IMR-90 (cell line): ENCODE results near the gene TXNRD1.

Experiments used
- BHLHE40 ChIP-seq: fragments of 150-350 bp; IDR thresholded peaks from 2 replicates; pipeline ENCODE4 v1.6.1; 2016; ENCODE audit warnings: mild to moderate bottlenecking, low read depth, low read length
- CEBPB ChIP-seq: IDR thresholded peaks from 2 replicates; pipeline ENCODE4 v1.6.1; 2012; ENCODE audit warnings: low read depth, low read length, improper control_type of control experiment
- CTCF ChIP-seq: conservative IDR thresholded peaks from 2 replicates; pipeline ENCODE4 v1.5.1; 2012; ENCODE audit warnings: mild to moderate bottlenecking, low read depth, low read length, improper control_type of control experiment
- FOS ChIP-seq: fragments of 150-350 bp; IDR thresholded peaks from 2 replicates; pipeline ENCODE4 v1.6.1; 2016; ENCODE audit warnings: low read depth, low read length
- MAFK ChIP-seq: IDR thresholded peaks from 2 replicates; pipeline ENCODE4 v1.6.1; 2012; ENCODE audit warnings: low read depth, low read length, improper control_type of control experiment
- MAZ ChIP-seq: IDR thresholded peaks from 2 replicates; pipeline ENCODE4 v1.6.1; 2012; ENCODE audit warnings: low read depth, mild to moderate bottlenecking, low read length, improper control_type of control experiment, moderate library complexity, borderline replicate concordance
- MXI1 ChIP-seq: IDR thresholded peaks from 2 replicates; pipeline ENCODE4 v1.6.1; 2012; ENCODE audit warnings: low read depth, mild to moderate bottlenecking, low read length, moderate library complexity, borderline replicate concordance
- POLR2A ChIP-seq: IDR thresholded peaks from 2 replicates; pipeline ENCODE4 v1.6.1; 2012; ENCODE audit warnings: mild to moderate bottlenecking, low read depth, low read length
- RAD21 ChIP-seq: IDR thresholded peaks from 2 replicates; pipeline ENCODE4 v1.6.1; 2012; ENCODE audit warnings: low read length, improper control_type of control experiment
- SMC3 ChIP-seq: fragments of 150-350 bp; IDR thresholded peaks from 2 replicates; pipeline ENCODE4 v1.6.1; 2016; ENCODE audit warnings: low read depth, mild to moderate bottlenecking, antibody characterized with exemption, low read length, moderate library complexity
- USF2 ChIP-seq: fragments of 150-350 bp; IDR thresholded peaks from 2 replicates; pipeline ENCODE4 v1.6.1; 2017; ENCODE audit warnings: mild to moderate bottlenecking, antibody characterized with exemption, low read length, low read depth

- TF ChIP-seq FOS (no peak), CTCF (no peak), SMC3 (no peak), POLR2A (no peak), RAD21 (no peak), USF2 (no peak), BHLHE40 (no peak), MAZ (no peak), CEBPB (no peak), MAFK (no peak), MXI1 (no peak)
Measured at GRCh38 chr12:104304261-104305009, 88.9 kb downstream of the TXNRD1 start.
